Stimulated activated CD4-positive, alpha-beta T cell treated with anti-CD3 and anti-CD28 coated beads, Interleukin-2, amount 100 ng/mL, for 48 hours (primary cell): Measurements from ENCODE around the gene ZNF212.
"Not testable (repeated sequence)": the region's sequence is repeated elsewhere in the genome, so short reads cannot be mapped to it uniquely, and the experiment has no call there.

Experiments used
- DNase-seq, 2 donors: peaks; one replicate each; pipeline ENCODE4 v3.0.0-alpha.2; 2020

Gene ZNF212

DNA sequence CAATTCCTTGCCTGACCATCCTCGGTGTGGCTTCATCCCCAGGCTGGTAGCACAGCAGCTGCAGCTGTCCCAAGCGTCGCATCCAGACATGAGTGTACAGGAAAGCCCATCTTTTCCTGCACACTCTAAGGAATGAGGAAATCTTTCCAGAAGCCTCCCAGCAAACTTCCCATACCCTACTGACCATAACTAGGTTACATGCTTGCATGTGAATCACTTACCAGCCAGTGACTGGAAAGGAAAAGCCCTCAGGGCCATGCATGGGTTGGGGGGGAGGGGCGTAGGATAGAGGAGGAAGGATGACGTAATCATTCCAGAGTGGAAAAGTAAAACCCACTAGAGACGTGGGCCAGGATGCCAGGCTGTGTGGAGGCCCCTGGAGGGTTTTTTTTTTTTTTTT is 18.9 kb upstream of the ZNF212 start:
- DNase-seq = no peak

DNA sequence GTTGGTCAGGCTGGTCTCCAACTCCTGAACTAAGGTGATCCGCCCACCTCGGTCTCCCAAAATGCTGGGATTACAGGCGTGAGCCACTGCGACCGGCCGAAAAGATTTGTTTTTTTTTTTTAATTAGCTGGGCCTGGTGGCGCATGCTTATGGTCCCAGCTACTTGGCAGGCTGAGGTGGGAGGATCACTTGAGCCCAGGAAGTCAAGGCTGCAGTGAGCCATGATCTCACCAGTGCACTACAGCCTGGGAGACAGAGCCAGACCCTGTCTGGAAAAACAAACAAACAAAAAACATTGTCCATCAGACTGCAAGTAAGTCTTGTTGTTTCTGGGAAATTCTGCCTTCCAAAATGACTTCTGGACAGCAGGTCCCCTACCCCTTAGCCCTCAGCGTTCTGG is 16.3 kb upstream of the ZNF212 start:
- no peak for DNase-seq

DNA sequence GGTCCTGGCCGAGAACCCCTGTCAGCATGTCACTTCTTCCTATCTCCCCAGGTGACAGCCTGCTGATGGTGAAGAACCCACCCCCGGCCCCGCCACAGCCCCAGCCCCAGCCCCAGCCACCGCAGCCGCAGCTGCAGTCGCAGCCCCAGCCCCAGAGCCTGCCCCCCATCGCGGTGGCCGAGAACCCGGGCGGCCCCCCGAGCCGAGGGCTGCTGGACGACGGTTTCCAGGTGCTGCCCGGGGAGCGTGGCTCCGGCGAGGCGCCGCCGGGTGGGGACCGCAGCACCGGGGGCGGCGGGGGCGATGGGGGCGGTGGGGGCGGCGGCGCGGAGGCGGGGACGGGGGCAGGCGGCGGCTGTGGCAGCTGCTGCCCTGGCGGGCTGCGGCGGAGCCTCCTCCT is 15.7 kb upstream of the ZNF212 start:
- no peak for DNase-seq

DNA sequence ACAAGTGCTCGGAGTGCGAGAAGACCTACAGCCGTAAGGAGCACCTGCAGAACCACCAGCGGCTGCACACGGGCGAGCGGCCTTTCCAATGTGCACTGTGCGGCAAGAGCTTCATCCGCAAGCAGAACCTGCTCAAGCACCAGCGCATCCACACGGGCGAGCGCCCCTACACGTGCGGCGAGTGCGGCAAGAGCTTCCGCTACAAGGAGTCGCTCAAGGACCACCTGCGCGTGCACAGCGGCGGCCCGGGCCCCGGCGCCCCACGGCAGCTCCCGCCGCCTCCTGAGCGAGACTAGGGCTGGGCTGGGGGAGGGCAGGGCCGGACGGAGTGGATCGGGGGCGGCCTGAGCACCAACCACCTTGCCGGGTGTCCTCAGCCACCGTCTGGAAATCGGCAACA is 15.1 kb upstream of the ZNF212 start:
- no peak for DNase-seq

DNA sequence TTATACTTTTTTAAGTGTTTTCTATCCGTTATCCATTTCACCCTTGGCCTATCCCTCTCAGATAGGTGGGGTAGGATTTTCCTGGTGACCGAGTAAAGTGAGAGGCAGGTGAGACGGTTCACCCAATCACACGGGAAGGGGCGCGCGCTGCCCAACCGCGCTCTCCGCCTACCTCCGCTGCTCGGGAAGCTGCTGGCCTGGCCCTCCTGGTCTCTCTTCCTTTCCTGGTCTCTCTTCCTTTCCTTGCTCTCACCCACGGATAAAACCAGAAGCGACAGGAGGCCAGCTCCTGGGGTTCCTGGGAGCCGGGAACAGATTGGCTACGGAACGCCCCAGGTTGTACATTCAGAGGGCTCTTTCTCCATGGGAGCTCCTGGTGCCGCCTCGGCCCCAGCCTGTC is 14.3 kb upstream of the ZNF212 start:
- DNase-seq = no peak

DNA sequence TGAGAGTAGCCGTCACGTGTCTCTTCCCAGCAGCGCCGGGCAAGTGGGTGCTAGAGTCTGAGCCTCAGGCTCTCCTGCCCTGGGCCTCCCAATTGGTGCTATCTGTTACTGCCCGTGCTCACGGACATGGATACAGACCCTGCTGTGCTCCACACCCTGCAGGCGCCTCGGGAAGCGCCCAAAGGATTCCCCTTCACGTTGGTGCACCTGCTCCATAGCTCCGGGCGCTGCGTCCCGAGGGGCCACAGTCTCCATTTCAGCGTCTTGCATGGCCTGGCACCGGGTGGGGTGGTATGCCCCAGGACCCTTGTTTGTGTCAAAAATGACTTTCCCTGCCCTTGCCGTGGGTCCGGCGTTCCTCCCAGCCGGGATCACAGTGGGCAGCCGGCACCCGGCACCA is 13.8 kb upstream of the ZNF212 start:
- no peak for DNase-seq

DNA sequence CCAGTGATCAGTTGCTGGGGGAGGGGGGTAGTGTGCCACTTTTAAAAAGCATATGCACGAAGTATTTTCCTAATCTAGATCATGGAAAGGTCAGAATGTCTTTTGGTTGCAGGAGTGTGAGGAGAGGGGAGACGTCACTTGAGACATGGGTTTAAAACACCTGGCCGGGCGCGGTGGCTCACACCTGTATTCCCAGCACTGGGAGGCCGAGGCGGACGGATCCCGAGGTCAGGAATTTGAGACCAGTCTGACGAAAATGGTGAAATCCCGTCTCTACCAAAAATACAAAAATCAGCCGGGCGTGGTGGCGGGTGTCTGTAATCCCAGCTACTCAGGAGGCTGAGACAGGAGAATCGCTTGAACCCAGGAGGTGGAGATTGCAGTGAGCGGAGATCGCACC is 13.1 kb upstream of the ZNF212 start:
- DNase-seq = not testable (repeated sequence)

DNA sequence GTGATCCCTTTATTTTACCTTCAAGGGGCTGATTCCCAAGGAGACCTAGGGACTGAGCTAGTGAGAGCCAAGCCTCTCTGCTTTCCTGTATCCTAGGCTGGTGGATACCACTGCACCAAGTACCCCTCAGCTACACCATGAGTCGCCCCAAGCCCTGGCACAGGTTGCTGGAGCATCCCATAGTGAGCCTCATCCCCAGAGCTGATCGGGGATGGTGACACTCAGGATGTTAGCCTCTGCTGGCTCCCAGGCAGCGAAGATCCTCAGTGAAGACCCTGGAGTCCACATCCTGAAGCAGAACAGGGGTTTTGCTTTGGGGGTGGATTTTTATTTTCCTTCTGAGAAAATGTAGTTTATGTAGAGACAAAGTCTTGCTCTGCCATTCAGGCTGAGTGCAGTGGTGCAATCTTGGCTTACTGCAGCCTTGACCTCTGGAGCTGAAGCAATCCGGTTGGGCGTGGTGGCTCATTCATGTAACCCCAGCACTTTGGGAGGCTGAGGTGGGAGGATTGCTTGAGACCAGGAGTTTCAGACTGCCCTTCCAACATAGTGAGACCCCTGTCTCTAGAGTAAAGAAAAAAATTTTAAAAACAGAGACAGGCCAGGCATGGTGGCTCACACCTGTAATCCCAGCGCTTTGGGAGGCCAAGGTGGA is 12.5 kb upstream of the ZNF212 start:
- no peak for DNase-seq

DNA sequence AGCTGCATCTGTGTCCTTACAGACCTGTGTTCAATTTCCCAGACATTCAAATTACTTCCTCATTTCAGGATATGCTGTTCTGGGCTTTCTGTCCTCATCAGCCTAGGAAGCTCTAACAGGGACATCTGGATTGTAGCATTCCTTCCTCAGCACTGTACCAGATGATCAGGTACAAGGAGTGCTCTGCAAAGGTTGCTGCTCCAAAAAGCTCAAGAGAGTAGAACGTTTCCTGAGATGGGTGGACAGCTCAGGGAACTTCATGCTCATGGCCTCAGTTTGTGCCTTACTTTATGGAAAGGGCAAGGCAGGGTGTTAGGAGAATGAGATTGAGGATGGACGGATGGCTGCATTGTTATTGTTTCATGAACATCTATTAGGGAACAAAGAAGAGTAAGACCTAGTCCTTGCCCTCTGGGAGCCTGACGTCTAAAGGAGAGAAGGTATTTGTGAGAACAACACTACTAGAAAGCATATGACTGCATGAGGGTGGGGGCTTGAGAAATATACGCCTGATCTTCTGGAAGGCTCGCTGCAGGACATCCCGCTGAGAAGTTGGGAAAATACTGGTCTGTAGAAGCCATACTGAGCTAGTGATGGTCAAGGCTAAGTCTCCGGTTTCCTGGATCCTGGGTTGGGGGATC is 10.5 kb upstream of the ZNF212 start:
- no peak for DNase-seq

DNA sequence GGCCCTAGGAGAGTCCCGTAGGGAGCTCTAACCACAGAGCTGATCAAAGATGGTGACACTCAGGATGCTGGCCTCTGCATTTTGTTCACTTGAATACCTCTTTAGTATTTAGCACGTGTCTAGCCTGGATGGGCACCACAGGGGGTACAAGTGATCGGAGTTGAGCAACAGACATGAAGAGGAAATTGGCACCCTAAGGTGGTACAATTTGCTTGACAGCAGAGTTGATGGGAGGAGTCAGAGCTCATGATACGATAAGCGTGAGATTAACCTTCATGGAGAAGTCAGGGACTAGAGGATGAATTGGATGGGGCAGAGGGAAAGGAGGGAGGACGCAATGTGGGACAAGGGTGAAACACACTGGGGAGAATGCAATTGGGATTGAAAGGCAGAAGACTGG is 9.9 kb upstream of the ZNF212 start:
- no peak for DNase-seq

DNA sequence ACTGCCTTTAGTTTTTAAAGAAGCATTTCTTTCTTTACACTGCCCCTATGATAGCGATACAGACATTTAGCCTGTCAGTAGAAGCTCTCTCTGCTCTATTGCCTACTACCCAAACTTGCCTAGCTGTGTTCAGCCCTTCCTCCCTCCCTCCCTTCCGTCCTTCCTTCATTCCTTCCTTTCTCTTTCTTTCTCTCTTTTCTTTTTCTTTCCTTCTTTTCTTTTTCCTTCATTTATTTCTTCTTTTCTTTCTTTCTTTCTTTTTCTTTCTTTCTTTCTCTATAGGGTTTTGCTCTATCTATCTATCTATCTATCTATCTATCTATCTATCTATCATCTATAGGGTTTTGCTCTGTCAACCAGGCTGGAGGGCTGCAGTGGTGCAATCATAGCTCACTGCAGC is 7.1 kb upstream of the ZNF212 start:
- no peak for DNase-seq

DNA sequence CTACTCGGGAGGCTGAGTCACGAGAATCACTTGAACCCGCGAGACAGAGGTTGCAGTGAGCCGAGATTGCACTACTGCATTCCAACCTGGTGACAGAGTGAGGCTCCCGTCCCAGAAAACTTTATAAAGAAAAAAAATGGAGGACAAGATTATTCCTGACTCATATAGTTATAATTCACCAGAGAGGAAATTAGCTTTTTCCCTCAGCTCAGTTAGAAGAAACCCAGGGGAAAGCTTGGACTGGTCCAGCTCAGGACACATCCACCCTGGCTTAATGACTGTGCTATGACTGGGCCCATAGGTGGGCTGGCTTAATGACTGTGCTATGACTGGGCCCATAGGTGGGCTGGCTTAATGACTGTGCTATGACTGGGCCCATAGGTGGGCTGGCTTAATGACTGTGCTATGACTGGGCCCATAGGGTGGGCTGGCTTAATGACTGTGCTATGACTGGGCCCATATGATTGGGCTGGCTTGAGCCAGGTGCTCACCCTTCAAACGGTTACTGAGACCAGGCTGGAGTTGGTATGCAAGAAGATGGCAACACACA is 5.7 kb upstream of the ZNF212 start:
- DNase-seq = not testable (repeated sequence)

DNA sequence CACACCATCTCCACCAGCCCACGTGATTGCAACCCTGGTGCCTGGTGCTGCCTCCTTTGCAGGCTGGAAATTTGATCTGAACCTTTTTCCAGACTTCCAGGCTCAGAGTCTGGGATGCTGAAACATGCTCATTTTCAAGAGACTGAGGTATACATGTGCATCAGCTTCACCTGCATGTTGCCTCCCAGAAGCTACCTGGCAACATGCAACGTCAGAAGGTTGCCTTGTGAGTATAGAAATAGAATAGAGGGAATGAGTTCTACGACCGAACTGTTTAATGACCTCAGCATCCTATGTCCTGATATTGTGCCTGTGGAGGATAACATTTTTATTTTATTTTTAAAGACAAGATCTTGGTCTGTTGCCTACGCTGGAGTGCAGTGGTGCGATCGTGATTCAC is 1.9 kb upstream of the ZNF212 start:
- no peak for DNase-seq

DNA sequence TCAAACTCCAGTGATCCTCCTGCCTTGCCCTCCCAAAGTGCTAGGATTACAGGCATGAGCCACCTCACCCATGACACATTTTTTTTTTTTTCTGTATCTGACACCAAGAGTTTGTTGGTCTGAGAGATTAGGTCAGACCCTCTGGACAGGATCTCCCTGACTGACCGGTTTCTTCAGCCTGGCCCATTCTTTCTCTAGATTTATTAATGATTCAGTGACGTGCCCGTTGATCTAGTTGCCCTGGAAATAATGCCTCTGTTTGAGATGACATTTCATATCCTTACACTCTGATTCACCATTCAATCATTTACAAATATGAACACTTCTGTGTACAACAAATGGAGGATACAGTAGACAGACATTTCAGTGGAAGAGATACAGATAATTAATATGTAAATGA is 1.4 kb upstream of the ZNF212 start:
- DNase-seq = no peak

DNA sequence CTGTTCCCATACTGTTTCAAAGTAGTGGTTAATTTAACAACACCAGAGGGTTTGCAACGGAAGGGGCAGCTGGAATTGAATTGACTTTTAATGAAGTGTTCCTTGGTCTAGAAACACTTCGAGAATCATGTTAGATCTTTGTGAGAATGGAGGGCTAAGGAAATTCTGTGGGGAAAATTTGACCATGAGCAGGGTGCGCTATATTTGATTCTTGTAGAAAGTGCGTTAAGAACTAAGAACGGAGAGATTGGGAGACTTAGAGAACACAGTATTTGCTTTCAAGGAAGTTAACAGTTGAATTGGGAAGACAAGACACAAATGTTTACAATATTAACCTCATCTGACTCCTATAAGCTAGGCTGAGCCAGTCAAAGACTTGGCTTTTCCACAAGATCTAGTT is 1.2 kb downstream of the ZNF212 start:
- no peak for DNase-seq

DNA sequence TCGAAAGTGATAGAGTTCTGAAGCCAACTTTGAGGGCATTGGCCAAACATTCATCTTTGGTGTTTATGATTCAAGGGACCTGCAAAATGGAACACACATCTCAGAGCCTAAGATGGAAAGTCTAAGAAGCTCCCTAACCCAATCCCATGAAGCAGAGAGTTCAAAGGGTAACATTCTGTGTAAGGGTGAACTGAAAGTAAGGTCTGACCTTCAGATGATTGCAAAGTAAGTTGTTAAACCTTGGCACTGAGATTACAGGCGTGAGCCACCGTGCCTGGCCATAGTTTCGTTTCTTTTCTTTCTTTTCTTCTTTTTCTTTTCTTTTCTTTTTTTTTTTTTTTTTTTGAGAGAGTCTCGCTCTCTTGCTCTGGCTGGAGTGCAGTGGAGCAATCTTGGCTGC is 2.2 kb downstream of the ZNF212 start:
- no peak for DNase-seq

DNA sequence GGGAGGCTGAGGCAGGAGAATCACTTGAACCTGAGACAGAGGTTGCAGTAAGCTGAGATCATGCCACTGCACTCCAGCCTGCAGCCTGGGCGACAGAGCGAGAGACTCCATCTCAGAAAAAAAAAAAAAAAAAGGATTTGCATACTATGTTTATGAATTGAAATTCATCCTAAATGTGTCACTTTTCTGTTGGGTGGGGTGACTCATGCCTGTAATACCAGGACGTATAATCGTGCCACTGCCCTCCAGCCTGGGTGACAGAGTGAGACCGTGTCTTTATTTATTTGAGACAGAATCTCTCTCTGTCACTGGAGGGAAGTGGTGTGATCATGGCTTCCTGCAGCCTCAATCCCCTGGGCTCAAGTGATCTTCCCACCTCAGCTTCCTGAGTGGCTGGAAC is 5.8 kb downstream of the ZNF212 start:
- peak; percentile 43 to 49 for DNase-seq

DNA sequence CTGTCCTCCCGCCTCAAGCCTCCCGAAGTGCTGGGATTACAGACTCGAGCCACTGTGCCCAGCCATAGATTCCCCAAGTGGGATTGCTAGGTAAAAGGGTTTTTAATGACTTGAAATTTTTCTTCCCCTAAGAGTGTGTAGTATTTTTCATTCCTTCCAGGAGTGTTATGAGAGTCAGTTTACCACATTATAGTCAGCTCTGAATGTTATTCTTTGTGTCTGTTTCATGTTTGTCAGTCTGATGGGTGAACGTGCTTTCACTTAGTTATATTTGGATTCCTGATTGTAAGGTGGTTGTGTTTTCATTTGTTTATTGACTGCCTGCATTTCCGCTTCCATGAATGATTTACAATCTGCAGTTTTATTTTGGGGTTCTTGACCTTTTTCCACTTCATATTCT is 6.3 kb downstream of the ZNF212 start:
- DNase-seq = no peak

DNA sequence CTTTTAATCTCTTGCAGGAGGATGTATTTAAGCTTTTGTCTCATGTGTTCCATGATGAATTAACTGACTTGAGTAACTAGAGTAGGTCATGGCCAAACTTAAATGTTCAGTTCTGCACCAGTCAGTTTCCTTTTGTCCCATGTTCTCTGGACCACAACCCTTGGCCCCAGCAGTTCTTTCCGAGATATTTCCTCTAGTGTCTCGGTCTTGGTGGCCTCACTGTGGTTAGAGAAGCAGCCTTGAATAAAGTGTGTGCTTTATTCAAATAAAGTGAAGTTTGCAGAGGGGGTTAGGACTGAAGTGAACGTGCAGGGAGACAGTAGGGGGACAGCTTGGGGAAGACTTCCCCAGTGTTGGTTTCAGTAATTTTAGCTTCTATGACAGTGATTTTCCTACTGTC is 9.3 kb downstream of the ZNF212 start:
- DNase-seq = peak; percentile 32 to 35

DNA sequence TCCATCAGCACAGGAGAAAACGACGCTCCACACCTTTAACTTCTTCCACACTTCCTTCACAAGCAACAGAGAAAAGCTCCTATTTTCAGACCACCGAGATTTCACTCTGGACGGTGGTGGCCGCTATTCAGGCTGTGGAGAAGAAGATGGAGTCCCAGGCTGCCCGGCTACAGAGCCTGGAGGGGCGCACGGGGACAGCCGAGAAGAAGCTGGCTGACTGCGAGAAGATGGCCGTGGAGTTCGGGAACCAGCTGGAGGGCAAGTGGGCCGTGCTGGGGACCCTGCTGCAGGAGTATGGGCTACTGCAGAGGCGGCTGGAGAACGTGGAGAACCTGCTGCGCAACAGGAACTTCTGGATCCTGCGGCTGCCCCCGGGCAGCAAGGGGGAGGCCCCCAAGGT is 10.7 kb downstream of the ZNF212 start:
- DNase-seq = not testable (repeated sequence)

DNA sequence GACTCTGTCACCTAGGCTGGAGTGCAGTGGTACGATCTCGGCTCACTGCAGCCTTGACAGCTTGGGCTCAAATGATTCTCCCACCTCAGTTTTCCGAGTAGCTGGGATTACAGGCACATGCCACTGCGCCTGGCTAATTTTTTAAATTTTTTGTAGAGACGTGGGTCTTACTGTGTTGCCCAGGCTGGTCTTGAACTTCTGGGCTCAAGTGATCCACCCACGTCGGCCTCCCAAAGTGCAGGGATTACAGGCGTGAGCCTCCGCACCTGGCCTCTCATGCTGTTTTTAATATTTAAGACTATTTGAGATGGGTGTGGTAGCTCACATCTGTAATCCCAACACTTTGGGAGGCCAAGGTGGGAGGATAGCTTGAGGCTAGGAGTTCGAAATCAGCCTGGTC is 12.1 kb downstream of the ZNF212 start:
- DNase-seq = not testable (repeated sequence)

DNA sequence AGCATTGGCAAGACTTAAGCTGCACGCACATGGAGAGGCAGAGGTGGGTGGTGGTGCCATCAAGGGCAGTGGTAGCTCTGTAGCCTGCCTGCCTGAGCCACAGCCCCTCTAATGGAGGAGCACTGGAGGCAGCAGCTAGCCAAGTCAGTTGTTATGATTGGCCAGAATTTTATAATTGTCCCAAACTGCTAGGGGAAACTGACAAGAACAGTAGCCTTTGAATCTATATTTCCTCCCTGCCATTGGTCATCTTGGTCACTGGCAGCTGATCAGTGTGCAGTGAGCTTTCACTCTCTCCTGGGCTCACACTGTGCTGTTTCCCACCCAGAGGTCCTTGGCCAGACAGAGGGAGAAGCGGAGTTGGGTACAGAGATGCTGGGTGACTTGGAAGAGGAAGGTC is 12.9 kb downstream of the ZNF212 start:
- no peak for DNase-seq

DNA sequence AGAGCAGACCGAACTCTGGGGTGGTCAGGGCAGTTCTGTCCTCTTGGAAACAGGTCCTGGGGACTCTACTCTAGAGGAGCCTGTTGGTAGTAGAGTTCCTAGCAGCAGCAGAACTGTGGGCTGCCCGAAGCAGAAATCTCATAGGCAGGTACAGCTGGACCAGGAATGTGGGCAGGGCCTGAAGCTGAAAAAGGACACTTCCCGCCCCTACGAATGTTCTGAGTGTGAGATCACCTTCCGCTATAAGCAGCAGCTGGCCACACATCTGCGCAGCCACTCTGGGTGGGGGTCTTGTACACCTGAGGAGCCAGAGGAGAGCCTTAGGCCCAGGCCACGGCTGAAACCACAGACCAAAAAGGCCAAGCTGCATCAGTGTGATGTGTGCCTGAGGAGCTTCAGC is 14.2 kb downstream of the ZNF212 start:
- no peak for DNase-seq

DNA sequence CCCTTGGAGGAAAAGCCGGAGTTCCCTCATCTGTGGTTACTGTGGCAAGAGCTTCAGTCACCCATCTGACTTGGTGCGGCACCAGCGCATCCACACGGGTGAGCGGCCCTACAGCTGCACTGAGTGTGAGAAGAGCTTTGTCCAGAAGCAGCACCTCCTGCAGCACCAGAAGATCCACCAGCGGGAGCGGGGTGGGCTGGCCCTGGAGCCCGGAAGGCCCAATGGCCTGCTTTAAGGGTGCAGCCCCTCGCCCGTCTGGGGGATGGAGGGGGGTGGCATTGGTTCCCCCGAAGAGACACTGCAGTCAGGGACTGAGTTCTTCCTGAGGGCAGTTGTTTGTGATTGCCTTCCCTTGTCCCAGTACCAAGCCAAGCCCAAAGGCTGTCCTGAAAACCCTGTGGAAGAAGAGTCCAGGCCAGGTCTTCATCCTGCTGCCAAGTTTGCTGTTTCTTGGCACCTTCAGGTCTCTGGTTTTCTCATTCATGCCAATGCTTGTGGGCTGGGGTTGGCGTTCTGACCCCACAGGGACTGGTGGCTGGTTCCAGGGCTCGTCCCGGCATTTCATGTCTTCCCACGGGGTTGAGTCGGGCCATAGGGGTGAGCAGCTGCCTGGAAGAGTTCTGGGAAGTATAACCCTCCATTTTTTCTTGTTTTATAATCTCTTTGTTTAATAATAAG is 14.9 kb downstream of the ZNF212 start:
- no peak for DNase-seq
